HCEC 1CT (cell line): ENCODE data around the gene F12.
"Not testable (repeated sequence)": the region's sequence is repeated elsewhere in the genome, so short reads cannot be mapped to it uniquely, and the experiment has no call there.

Source experiments
- DNase-seq: peaks from one replicate; pipeline ENCODE4 v3.0.0-alpha.2; 2017

Gene F12

GRCh38 chr5:177385720-177386119 lies 23.6 kb downstream of the F12 start:
- DNase-seq = no peak

GRCh38 chr5:177384134-177384533 lies 25.2 kb downstream of the F12 start, which contains the start of gene SLC34A1:
Gene SLC34A1, plus strand, starts transcription at chr5:177384434. Its CDS starts 1,308 bp downstream, at chr5:177385742.
- DNase-seq = no peak

GRCh38 chr5:177383181-177383580 lies 26.2 kb downstream of the F12 start:
- no peak for DNase-seq

GRCh38 chr5:177382423-177383029 lies 26.8 kb downstream of the F12 start:
- peak; percentile 12 for DNase-seq

- DNase-seq = no peak
These were observed 28.6 kb downstream of the F12 start for GRCh38 chr5:177380805-177381126.

GRCh38 chr5:177378884-177379883 lies 30.2 kb downstream of the F12 start:
- peak; percentile 89 for DNase-seq

- no peak for DNase-seq
These were observed 31.2 kb downstream of the F12 start for GRCh38 chr5:177377851-177378776.

- no peak for DNase-seq
These were observed 33.3 kb downstream of the F12 start for GRCh38 chr5:177376107-177376506.

GRCh38 chr5:177375516-177375915 lies 33.8 kb downstream of the F12 start:
- not testable (repeated sequence) for DNase-seq

GRCh38 chr5:177374211-177374610 lies 35.2 kb downstream of the F12 start:
- no peak for DNase-seq

GRCh38 chr5:177373806-177374205 lies 35.6 kb downstream of the F12 start:
- DNase-seq = no peak

GRCh38 chr5:177372910-177373309 lies 36.5 kb downstream of the F12 start:
- DNase-seq = no peak

GRCh38 chr5:177372034-177372896 lies 37.1 kb downstream of the F12 start:
- no peak for DNase-seq

GRCh38 chr5:177371120-177372033 lies 38.0 kb downstream of the F12 start:
- DNase-seq = no peak

GRCh38 chr5:177370488-177371119 lies 38.8 kb downstream of the F12 start:
- DNase-seq = peak; percentile 90

GRCh38 chr5:177369645-177370440 lies 39.5 kb downstream of the F12 start:
- DNase-seq = no peak

- DNase-seq = peak; percentile 26
These were observed 40.3 kb downstream of the F12 start for GRCh38 chr5:177368869-177369644.

GRCh38 chr5:177367981-177368868 lies 41.1 kb downstream of the F12 start:
- no peak for DNase-seq
